NCI-H2029 (cell line): Measurements from ENCODE around the gene ZDHHC9.
"Not testable (repeated sequence)": the region's sequence is repeated elsewhere in the genome, so short reads cannot be mapped to it uniquely, and the experiment has no call there.

ENCODE experiments used
- DNase-seq: peaks from one replicate; lab custom pipeline; 2025; lab: John Stamatoyannopoulos, UW

The ZDHHC9 gene

DNA sequence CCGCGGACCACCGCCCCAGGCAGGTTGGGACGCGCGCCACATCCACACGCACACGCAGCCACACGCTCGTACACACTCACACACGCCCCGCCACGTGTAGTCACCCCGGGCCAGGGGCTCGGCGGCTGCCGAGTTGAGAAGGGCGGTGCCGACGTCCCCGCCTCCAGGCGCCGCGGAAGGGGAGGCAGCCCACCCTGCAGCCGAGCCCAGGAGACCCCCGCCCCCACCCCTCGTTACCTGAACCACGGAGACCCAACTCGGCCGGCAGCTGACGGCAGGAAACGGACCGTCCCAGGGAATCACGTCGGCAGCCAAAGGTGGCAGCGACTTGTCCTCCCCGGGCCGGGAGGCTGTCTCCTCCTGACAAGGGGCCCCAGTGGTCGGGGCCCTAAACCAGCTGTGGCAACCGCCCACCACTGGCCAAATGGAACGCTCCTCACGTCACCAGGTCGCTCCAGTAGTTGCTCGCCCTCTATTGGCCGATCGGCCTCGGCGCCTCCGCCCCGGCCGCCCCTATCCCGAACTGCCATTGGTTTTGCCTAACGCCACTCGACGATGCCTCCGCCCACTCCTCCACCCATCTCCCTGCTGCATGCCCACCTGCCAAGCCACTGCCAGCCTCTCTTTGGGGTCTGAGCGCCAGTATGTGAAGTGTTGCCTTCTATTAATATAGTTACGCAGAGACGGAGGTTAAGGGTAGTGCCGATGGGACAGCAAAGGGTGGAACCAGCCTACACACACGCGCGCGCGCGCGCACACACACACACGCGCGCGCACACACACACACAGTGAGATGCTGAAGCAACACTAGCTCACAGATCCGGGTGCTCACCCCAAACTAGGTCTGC lies at the start of gene ZDHHC9:
Gene ZDHHC9, minus strand, starts transcription at position 428 of the 848 bp plus-strand sequence. CDS start 1,941 bp downstream, outside the sequence.
- peak; percentile 74 for DNase-seq

DNA sequence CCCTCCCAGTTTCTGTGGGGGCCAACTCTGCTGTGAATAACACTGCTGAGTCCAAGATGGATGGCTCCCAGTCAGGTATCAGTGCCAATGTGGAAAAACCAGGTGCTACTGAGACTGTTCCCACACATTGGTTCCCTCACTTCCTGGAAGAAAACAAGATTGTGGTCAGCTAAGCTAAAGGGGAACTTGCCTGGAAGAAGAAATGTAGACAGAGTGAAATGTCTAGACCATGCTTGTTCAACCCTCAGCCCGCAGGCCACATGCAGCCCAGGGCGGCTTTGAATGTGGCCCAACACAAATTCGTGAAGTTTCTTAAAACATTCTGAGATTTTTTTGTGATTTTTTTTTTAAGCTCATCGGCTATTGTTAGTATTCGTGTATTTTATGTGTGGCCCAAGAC lies 33.7 kb upstream of the ZDHHC9 start:
- DNase-seq, result peak; percentile 60

DNA sequence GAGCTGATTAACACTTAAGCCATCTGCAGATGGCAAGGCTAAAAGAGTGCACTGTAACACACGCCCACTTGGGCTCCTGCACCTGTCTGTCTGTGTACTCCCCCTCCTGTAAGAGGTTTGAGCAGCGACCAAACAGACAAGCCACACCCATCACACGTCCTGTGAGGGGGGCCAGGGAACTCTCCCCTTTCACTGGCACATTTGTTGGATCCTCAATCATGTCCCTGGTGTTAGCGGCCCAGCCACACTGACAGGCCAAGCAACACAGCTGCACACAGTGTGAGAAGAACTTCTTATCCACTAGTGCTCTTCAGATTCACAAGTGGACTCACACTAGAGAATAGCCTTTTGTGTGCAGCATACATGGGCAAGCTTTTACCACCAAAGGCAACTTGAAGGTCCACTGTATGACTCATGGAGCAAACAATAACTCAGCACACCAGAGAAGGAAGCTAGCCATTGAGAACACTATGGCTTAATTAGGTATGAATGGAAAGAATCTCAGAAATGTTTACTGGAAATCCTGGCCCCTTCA lies 33.2 kb upstream of the ZDHHC9 start:
- DNase-seq, result peak; percentile 85

GRCh38 chrX:129875669-129876068 lies 32.0 kb upstream of the ZDHHC9 start:
- DNase-seq, result no peak

- no peak for DNase-seq
These were observed 28.8 kb upstream of the ZDHHC9 start for GRCh38 chrX:129872524-129872923.

DNA sequence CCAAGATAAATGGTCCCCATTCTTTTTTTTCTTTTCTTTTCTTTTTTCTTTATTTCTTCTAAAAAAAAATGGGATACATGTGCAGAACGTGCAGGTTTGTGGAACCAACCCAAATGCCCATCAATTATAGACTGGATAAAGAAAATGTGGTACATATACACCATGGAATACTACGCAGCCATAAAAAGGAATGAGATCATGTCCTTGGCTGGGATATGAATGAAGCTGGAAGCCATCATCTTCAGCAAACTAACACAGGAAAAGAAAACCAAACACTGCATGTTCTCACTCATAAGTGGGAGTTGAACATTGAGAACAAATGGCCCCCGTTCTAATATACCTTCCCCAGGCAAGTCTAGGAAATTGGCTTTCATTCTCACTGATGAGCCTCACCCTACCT lies 22.6 kb upstream of the ZDHHC9 start:
- not testable (repeated sequence) for DNase-seq

- not testable (repeated sequence) for DNase-seq
These were observed 15.4 kb upstream of the ZDHHC9 start for GRCh38 chrX:129859134-129859533.

GRCh38 chrX:129851825-129852224 lies 8.1 kb upstream of the ZDHHC9 start:
- not testable (repeated sequence) for DNase-seq

DNA sequence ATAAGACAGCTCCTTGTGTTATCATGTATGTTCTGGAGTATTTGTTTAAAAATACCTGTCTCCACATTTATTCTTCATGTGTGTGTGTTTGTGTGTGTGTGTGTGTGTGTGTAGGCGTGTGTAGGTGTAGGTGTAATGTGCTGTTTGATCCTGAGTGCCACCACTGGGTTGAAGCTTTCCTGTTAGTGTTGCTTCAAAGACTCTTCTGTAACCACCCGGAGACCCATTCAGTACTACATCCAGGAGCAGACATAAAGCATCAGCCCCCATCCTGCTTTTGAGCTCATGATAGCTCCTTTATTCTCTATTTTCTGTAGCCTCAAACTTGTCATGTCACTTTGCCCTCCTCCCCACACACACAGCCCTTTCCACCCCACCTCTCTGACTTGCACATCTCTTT lies 3.0 kb upstream of the ZDHHC9 start:
- DNase-seq, result no peak

DNA sequence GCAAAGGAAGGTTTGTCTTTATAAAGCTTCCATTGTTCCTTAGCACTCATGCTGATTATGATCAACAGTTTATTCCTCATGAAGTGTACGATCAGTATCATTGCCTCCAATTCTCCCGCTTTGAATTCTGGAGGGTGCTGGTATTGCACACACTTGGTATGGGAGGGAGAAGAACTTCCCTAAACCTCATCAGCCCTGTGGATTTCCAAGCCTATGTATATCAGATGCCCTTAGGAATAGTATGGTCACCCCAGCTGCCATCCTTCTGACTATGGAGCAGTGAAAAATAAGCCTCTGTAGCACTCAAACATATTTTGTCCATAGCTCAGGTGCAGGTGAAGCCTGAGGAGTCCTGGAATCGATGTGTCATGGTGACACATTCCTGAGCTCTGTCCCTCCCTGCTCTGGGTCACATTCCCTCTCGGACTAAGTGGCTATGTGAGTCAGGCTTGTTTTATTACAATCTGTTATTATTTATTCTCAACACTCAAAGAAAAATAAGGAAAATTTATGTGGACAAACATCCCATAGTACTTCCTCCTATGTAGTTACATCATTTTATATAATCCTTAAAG lies 2.0 kb upstream of the ZDHHC9 start:
- DNase-seq, result no peak

DNA sequence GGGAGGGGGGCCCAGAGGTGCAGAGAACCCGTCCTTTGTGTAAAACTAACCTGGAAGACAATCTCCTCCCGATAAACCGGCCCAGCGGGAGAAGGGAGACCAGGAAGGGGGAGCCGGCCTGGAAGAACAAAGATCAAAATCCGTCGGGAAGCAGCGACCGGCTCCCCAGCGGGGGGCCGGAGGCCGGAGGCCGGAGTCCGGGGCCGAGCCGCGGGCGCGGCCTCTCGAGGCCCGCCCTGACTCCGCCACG lies 552 bp downstream of the ZDHHC9 start:
- DNase-seq, result no peak

DNA sequence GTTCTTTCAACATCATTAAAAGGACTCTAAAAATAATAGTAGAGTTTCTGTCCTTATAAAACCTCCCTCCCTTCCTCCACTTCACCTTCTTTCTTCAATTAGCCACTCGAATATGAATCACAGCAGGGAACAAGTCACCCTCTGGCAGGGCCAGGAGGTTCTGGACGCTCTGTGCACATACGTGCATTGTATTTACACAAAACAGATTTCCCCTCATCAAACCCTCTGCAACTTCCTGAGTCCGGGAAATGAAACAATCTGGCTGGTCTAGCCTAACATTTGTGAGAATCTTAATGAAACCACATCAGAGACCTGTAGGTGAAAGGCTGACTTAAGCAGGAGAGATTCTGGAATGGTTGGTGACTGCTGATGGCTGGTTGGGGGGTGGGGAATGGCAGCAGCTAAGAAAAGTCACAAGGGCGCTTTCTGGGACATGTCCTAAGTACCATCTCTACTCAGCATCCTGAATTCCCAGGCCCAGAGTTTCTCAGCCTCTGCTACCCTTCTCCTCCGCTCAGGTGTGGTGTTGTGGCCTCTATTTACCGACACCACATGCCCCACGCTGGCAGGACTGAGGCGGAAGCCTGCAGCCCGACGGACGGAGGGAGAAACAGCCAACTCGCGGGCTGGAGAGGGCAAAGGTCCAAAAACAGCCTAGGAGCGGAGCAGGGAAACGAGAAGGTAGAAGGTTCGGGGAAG lies 1.0 kb downstream of the ZDHHC9 start:
- no peak for DNase-seq

DNA sequence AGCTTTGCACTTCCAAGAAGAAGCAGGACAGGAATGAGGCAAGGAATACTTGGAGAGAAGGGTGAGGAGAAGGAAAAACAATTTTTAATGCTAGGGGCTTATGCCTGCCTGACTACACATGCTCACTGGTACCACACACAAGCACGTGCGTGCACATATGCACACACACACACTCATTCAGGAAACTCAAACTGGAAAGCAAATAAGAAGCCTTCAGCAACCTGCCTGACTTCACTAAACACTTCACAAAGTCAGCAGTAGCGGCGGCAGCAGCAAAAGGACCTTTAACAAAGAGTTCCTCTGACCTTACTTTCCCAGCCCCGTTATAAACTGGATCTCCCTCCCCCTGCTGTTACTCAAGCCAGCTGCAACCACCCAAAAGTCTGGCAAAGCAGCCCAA lies 3.3 kb downstream of the ZDHHC9 start:
- no peak for DNase-seq

DNA sequence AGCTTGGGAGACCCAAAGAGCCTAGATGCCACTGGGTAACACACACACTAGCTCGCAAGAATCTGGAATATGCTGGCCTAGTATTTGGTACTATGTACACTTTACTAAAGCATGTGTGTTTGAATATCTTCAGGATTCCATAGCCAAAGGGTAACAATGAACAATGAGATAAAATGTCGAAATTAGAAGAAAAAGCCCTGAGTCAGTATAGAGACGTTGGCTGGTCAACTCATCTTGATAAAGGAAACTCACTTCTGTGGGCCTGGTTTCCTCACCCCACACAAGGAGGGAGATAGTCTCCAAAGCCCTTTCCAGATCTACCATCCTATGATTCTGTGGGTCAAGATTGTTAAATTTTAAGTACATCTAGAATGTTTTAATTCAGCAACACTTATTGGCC lies 6.9 kb downstream of the ZDHHC9 start:
- DNase-seq, result no peak

GRCh38 chrX:129833153-129833990 lies 10.3 kb downstream of the ZDHHC9 start:
- DNase-seq, result no peak

- peak; percentile 63 for DNase-seq
These were observed 12.4 kb downstream of the ZDHHC9 start for GRCh38 chrX:129831091-129831885.

DNA sequence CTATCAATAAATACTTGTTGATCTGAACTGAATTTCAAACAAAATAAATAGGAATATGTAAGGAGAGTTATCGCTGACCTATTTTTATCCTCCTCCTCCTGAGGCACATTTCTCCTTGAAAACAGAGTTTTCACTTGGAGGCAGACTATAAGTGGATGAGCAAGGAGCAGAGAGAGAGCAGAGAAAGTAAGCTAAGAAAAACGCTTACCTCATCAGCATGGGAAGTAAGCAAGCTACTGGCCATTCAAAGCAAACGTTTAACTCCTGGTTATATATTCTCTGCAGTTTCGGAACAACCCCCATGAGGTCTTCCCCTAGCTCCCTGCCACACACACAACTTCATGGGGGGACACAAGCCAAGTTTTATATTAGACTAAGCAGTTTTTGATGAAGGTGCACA lies 13.2 kb downstream of the ZDHHC9 start:
- no peak for DNase-seq

DNA sequence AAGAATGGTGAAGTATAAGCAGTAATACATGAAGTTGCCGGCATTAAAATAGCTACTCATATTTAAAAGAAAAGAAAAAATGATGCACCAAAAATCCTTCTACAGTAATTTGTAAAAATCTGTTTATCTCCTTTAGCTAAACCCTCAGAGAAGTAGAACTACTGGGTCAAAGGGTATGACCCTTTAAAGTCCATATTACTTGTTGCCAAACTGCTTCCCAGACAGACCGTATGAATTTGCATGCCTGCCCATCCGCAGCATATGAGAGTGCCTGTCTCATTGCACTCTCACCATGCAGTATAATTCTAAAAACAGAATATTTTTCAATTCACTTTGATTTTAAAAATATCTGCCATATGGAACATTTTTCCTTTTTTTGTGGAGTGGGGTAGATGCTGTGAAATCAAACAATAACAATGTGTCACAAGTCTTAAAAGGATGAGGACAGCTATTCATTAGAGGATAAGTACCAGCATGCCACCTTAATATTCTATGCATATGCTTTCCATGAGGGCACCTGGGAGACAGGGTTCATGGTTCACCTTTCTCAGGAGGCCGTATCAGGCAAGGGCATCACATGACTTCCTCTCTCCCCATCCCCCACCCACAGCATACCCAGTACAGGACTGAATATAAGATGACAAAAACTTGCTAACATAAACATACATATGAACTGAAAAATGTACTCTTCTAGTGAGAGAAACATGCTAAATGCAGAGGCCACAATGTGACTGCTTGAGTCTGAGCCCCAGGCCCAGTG lies 17.8 kb downstream of the ZDHHC9 start:
- no peak for DNase-seq

GRCh38 chrX:129824620-129825019 lies 19.1 kb downstream of the ZDHHC9 start:
- no peak for DNase-seq

GRCh38 chrX:129823522-129823921 lies 20.2 kb downstream of the ZDHHC9 start:
- DNase-seq, result no peak

- DNase-seq, result peak; percentile 15
These were observed 20.6 kb downstream of the ZDHHC9 start for GRCh38 chrX:129823115-129823514.
